Endothelial cell of umbilical vein (primary cell): Measurements from ENCODE around the gene TTLL5. TPM values are rescaled to one million over a fixed set of nuclear protein-coding genes. Genes with fewer than 3 reads are reported as not detected.

Source experiments
- BruUV-seq: library from RNA; stranded (reverse); fragments of 400-500 nt; replicated peaks from 2 replicates; lab custom pipeline; 2021; lab: Mats Ljungman, UMichigan
- CTCF ChIA-PET: fragments of 300-600, 350-600 bp; sonication (Branson Sonifier 250); formaldehyde crosslinking; loops from one replicate; lab custom pipeline; 2021; ENCODE audit warnings: antibody characterized with exemption, inconsistent platforms; lab: Charles Lee
- POLR2A ChIA-PET: fragments of 300-600, 350-600 bp; sonication (Branson Sonifier 250); formaldehyde crosslinking; loops from one replicate; lab custom pipeline; 2021; ENCODE audit warnings: antibody characterized with exemption, inconsistent platforms; lab: Charles Lee
- DNase-seq: peaks from one replicate; pipeline ENCODE4 v3.0.0-alpha.2; 2011; ENCODE audit warnings: low read depth, low spot score
- FAIRE-seq: peaks from 2 replicates; lab custom pipeline; 2011; peaks lifted over from hg19 to GRCh38; lab: Jason Lieb, UNC
- H2AFZ ChIP-seq: 2 replicates; pipeline ENCODE4 v1.6.0; 2012; ENCODE audit warnings: low read depth, low read length, control low read depth, inconsistent platforms
- H3K27ac ChIP-seq: 2 replicates; pipeline ENCODE4 v1.5.1; 2011; ENCODE audit warnings: low read depth, mild to moderate bottlenecking, control low read depth, low read length, moderate library complexity; ENCODE audit not compliant: insufficient read depth
- H3K27me3 ChIP-seq, 2 experiments: 2 replicates each; pipeline versions ENCODE4 v1.6.0 to v1.6.1; 2011; ENCODE audit warnings: low read length in 2 of 2, mixed read lengths in 1 of 2; ENCODE audit not compliant: control insufficient read depth in 2 of 2, insufficient read depth in 2 of 2
- H3K36me3 ChIP-seq, 2 experiments: 2 replicates in 1 of 2; 3 replicates in 1 of 2; pipeline ENCODE4 v1.5.1; 2011; ENCODE audit warnings: low read length in 2 of 2, mild to moderate bottlenecking in 1 of 2, moderate library complexity in 1 of 2; ENCODE audit not compliant: control insufficient read depth in 2 of 2, insufficient read depth in 2 of 2; ENCODE audit errors: extremely low read depth in 1 of 2
- H3K4me1 ChIP-seq: 3 replicates; pipeline ENCODE4 v1.5.1; 2011; ENCODE audit warnings: mild to moderate bottlenecking, low read length; ENCODE audit not compliant: control insufficient read depth, insufficient read depth; ENCODE audit errors: extremely low read depth
- H3K4me2 ChIP-seq: 2 replicates; pipeline ENCODE4 v1.6.1; 2011; ENCODE audit warnings: low read length, control low read depth, mixed read lengths; ENCODE audit not compliant: insufficient read depth
- H3K4me3 ChIP-seq, 3 experiments: fragments of 200-600 bp in 1 of 3; sonication (generic), shearing (Covaris generic) in 1 of 3; replicated peaks in 1 of 3; 2 replicates each; pipeline ENCODE4 v1.5.1; 2011 to 2016; ENCODE audit warnings: control low read depth in 3 of 3, low read length in 3 of 3, mild to moderate bottlenecking in 2 of 3, inconsistent platforms in 1 of 3, low read depth in 1 of 3, moderate library complexity in 1 of 3; ENCODE audit not compliant: insufficient read depth in 1 of 3
- H3K79me2 ChIP-seq: 2 replicates; pipeline ENCODE4 v1.6.0; 2012; ENCODE audit warnings: low read length, inconsistent platforms; ENCODE audit not compliant: control insufficient read depth, insufficient read depth
- H3K9ac ChIP-seq: replicated peaks from 2 replicates; pipeline ENCODE3; 2011; ENCODE audit warnings: low read length, control low read depth; ENCODE audit not compliant: insufficient read depth; ENCODE audit errors: extremely low read depth
- H3K9me1 ChIP-seq: replicated peaks from 3 replicates; pipeline ENCODE4 v1.6.0; 2011; ENCODE audit warnings: mild to moderate bottlenecking, low read length; ENCODE audit not compliant: control insufficient read depth, insufficient read depth; ENCODE audit errors: extremely low read depth
- H3K9me3 ChIP-seq: replicated peaks from 2 replicates; pipeline ENCODE4 v1.5.1; 2012; ENCODE audit warnings: low read length, inconsistent platforms; ENCODE audit not compliant: control insufficient read depth, insufficient read depth
- H4K20me1 ChIP-seq: replicated peaks from 2 replicates; pipeline ENCODE3; 2011; ENCODE audit warnings: mild to moderate bottlenecking, low read length; ENCODE audit not compliant: control insufficient read depth, insufficient read depth; ENCODE audit errors: extremely low read depth
- CTCF ChIP-seq, 2 donors: IDR thresholded peaks; 1 replicate in 1 of 2; 2 replicates in 1 of 2; pipeline ENCODE4 v1.5.1; 2011; ENCODE audit warnings: low read length in 2 of 2, mild to moderate bottlenecking in 2 of 2, moderate library complexity in 2 of 2, control low read depth in 1 of 2, inconsistent platforms in 1 of 2, low read depth in 1 of 2; ENCODE audit not compliant: insufficient read depth in 1 of 2; ENCODE audit errors: extremely low read depth in 1 of 2
- EZH2 ChIP-seq: IDR thresholded peaks from 2 replicates; pipeline ENCODE4 v1.6.1; 2012; ENCODE audit warnings: borderline replicate concordance, low read depth, mild to moderate bottlenecking, moderate library complexity, low read length, inconsistent platforms; ENCODE audit not compliant: severe bottlenecking
- FOS ChIP-seq: IDR thresholded peaks from 2 replicates; pipeline ENCODE4 v1.6.1; 2011; ENCODE audit warnings: mild to moderate bottlenecking, low read length, moderate library complexity, borderline replicate concordance; ENCODE audit not compliant: insufficient read depth
- GATA2 ChIP-seq: IDR thresholded peaks from 2 replicates; pipeline ENCODE4 v1.7.0; 2011; ENCODE audit warnings: low read depth, mild to moderate bottlenecking, moderate library complexity, mixed read lengths, low read length; ENCODE audit not compliant: insufficient read length, insufficient read depth
- JUN ChIP-seq: IDR thresholded peaks from 2 replicates; pipeline ENCODE4 v1.6.1; 2011; ENCODE audit warnings: borderline replicate concordance, low read depth; ENCODE audit not compliant: insufficient read length, insufficient read depth
- MYC ChIP-seq: IDR thresholded peaks from one replicate; pipeline ENCODE4 v1.6.1; 2011; ENCODE audit warnings: mild to moderate bottlenecking, low read depth, low read length
- POLR2A ChIP-seq: IDR thresholded peaks from 2 replicates; pipeline ENCODE4 v1.6.1; 2012; ENCODE audit warnings: low read depth, mild to moderate bottlenecking, control low read depth, low read length
- POLR2AphosphoS5 ChIP-seq: IDR thresholded peaks from 2 replicates; pipeline ENCODE4 v1.6.1; 2012; ENCODE audit warnings: low read depth, mild to moderate bottlenecking, control low read depth, low read length, moderate library complexity; ENCODE audit not compliant: insufficient read depth
- dilution Hi-C: fragments of 300-500 bp; cut with MboI; formaldehyde crosslinking; loops from one replicate; pipeline ENCODE4 v1.15.0; 2019; ENCODE audit warnings: low sequenced_read_pairs; ENCODE audit not compliant: extremely low pct_ligation_motif_present
- intact Hi-C: fragments of 100-400 bp; cut with micrococcal nuclease; formaldehyde crosslinking; loops from one replicate; pipeline ENCODE4 v1.10.0; 2022
- polyA plus RNA-seq, 4 experiments: library from polyadenylated mRNA; depleted of rRNA in 3 of 4; stranded (reverse) in 3 of 4; unstranded in 1 of 4; fragments of >200 nt; gene quantifications; 2 replicates each; pipeline versions ENCODE4 v1.2.1 to v1.2.3, GENCODE V29; 2011 to 2012; ENCODE audit warnings: missing spikeins in 1 of 4
- total RNA-seq: library from RNA; stranded (reverse); gene quantifications from 2 replicates; pipeline ENCODE4 v1.2.3, GENCODE V29; 2021
- TF ChIP-seq, protein P1 (sequence below): IDR thresholded peaks from 2 replicates; pipeline ENCODE4 v1.6.1; 2011; ENCODE audit not compliant: insufficient read depth, insufficient read length

Gene TTLL5
- total and polyA plus RNA-seq, 2 donors (not counting 3 experiments of a cell fraction or from before 2014, with no cell fraction given) = 33.2 to 93.6 TPM

GRCh38 chr14:75840911-75841310 lies 179.9 kb downstream of the TTLL5 start:
- H3K36me3 ChIP-seq = peaks cover 0 to 4% of the 10 kb centered on the region in 2 experiments
- no peak overlapping the region for H3K4me2 ChIP-seq
- CTCF ChIA-PET = no interaction called here
- H4K20me1 ChIP-seq = no peaks in the 10 kb centered on the region
- FAIRE-seq (no peak), DNase-seq (no peak)
- no peak overlapping the region for H3K27ac ChIP-seq
- no peaks in the 10 kb centered on the region for H3K79me2 ChIP-seq
- no peaks in the 10 kb centered on the region for H3K9me1 ChIP-seq
- no TSS peak for BruUV-seq
- dilution Hi-C loops = no loop called here
- no peaks in the 10 kb centered on the region for H3K4me1 ChIP-seq
- no peak overlapping the region for H3K4me3 ChIP-seq
- no peaks in the 10 kb centered on the region for H3K27me3 ChIP-seq
- no peak overlapping the region for H2AFZ ChIP-seq
- no peaks in the 10 kb centered on the region for H3K9me3 ChIP-seq
- POLR2A ChIA-PET = no interaction called here
- intact Hi-C loops = no loop called here
- no peak overlapping the region for H3K9ac ChIP-seq
- TF ChIP-seq GATA2 (no peak), POLR2AphosphoS5 (no peak), JUN (no peak), MYC (no peak), CTCF (IDR thresholded peaks at IDR 0.05; ENCODE audit: extremely low read depth in 1 of 2, insufficient read depth in 1 of 2, low read depth in 1 of 2, low read length in 2 of 2) (no peak), EZH2 (no peak), POLR2A (no peak), FOS (no peak)
- TF ChIP-seq, protein P1, sequence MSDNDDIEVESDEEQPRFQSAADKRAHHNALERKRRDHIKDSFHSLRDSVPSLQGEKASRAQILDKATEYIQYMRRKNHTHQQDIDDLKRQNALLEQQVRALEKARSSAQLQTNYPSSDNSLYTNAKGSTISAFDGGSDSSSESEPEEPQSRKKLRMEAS = no peak
